NCI-H2081 (cell line): ENCODE measurements around the gene ZDHHC14.

Experiments used
- DNase-seq, 2 experiments: peaks; one replicate each; lab custom pipeline; 2025; lab: John Stamatoyannopoulos, UW

The ZDHHC14 gene

GRCh38 chr6:157534977-157535339 lies 154.0 kb downstream of the ZDHHC14 start:
- no peak for DNase-seq

DNA sequence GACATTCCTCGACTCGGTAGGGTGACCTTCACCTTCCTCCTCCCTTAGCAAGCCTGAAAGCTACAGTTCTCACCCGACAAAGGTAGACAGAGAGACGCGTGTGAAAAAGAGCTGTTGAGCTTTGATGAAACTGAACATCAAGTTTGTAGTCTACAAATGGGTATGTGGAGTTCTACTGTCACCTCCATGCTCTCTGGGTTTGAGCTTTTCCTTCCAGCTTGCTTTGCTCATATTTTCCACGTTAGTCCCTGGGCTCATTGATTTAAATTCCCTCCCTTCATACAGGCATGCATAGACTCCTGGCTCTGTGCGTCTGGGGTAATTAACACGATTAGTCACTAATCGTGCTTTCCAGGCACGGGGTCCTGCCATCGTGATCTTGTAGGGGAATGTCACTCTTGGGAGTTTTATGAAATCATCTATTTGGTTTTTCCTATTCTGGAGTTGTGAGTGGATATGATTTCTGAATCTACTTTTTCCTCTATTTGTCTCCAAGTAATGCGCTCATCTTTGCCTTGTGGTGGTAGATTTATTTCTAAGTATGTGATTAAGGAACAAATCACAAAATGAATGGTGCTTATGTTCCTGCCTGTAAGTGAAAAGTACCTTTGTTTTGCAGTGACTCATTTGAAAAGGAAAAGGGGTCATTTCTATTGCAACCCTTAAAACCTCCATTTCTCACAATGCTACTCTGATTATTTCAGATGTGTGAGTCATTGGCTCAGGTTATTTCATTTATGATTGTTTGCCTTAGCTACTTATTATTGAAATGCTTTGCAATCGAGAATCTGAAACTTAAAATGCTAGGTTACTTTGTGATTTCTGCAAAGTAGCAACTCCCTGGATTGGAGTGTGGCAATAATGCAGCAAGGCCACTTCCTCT lies 154.6 kb downstream of the ZDHHC14 start:
- DNase-seq = no peak

DNA sequence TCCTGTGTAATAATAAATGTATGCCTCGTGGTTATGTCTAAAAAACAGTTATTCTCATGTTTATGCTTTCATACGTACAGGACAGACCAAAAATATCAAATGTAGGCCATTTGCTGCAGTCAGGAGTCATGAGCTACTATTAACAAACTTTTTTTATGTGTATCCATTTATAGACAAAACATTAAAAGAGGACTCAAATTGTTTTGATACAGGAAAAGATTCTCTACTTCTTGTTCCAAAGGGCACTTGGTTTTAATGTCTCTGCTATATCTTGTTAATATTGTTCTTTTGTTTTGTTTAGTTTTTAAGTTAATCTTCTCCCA lies 155.2 kb downstream of the ZDHHC14 start:
- no peak for DNase-seq

GRCh38 chr6:157537556-157537955 lies 156.6 kb downstream of the ZDHHC14 start:
- DNase-seq = no peak

DNA sequence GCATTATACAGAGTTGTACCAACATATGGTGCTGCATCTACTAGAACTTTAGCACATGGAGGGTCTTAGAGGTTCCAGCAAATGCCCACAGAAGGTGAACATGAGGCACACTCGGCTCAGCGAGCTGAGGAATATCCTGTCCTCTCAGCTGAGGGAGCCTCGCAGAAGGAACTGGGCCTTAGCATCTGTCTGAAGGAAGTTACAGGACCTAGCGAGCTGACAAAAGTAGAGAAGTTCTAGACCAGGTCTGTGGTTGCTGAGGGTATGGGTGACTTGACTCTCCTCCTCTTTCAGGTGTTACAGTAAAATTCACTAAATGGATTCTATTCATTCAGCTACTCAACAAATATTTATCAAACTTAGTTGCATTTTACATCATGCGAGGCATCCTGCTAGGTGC lies 157.2 kb downstream of the ZDHHC14 start:
- no peak for DNase-seq

- DNase-seq = no peak
These were observed 157.7 kb downstream of the ZDHHC14 start for GRCh38 chr6:157538698-157539097.

DNA sequence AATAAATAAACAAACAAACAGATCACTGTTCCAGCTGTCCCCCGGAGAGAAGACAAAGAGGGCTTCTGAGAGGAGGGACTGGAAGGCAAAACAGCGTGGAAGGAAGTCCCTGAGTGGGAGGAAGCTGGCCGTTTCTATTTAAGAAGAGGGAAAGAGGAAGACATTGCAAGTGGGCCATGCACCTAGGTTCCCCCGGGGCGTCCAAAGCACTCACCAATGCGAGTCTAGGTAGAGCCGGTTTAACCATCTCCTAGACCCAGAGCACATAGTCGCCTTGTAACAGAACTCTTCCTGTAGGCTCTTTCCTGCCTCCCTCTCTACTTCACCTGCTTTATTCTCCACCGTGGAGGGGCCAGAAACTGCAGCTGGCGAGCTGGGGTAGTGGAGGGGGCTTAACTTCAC lies 158.4 kb downstream of the ZDHHC14 start:
- DNase-seq = no peak

GRCh38 chr6:157539900-157540752 lies 159.1 kb downstream of the ZDHHC14 start:
- DNase-seq = no peak

- no peak for DNase-seq
These were observed 160.8 kb downstream of the ZDHHC14 start for GRCh38 chr6:157541618-157542413.

- no peak for DNase-seq
These were observed 161.6 kb downstream of the ZDHHC14 start for GRCh38 chr6:157542414-157543160.

DNA sequence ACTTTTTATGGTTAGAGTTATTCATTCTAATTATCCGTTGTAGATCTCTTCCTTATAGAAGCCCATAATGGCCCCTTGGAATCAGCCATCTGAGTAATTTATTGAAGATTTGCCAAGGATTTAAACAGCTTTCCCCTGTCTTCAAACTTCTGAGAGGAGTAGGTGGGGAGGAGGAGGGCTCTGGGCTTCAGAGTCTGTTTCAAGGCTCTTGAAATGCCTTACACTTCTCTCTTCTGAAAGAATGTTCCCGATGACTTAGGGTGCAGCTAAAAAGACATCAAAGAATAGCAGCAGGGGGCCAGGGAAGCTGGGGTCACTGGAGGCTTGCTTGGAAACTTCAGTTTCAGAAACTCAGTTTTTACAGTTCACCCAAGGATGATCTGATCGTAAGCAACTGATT lies 165.3 kb downstream of the ZDHHC14 start:
- DNase-seq = no peak

DNA sequence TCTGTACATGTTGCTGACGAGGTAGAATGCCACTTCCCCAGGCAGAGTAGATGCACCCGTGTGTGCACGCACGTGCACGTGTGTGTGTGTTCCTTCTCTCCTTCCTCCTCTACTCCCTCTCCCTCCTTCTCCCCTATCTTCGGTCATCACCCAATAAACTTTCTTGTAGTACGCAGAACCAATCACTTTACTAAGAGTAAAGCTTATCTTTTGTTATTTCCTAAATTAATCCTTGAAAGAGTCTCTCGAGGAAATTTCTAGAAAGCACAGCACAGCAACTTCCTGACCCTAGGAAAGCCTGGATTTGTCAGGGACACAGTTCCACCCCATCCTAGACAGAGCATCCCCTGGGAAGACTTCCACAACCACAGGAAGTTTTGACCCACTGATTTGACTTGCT lies 166.1 kb downstream of the ZDHHC14 start:
- DNase-seq = no peak

DNA sequence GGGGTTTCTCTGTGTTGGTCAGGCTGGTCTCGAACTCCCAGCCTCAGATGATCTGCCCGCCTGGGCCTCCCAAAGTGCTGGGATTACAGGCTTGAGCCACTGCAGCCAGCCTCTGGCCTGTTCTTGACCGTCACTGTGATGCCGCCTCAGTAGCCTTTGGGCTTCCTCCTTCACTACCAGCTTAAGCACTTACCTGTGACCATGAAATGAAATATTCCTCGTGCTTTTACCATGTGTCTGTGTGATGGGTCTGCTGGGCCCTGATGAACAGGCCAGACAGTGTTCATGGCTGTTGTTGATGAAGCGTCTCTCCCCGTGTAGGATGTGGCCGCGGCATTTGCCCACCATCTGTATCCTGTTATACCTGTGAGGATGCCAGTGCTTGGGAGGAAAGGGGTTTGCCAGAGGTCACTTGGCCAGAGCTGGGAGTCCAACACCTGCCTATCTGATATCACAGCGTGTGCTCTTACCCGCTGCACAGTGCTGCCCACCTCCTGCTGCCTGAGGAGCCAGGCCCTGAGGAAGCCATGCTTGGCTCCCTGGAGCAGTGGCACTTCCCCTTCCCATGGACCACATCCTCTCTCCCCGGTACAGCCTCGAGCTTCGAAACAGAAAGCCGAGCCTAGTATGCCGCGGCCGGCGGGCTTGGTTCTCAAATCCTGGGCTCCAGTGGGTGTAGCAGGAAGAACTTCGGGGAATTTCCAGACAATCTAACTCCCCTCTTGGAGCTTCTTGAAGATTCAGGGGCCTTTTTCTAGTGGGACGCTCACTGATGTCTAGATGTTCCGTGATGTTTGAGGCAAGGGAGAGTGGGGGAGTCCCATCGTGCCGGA lies 167.9 kb downstream of the ZDHHC14 start:
- DNase-seq = no peak

- DNase-seq = no peak
These were observed 168.4 kb downstream of the ZDHHC14 start for GRCh38 chr6:157549468-157549745.

GRCh38 chr6:157550114-157550989 lies 169.4 kb downstream of the ZDHHC14 start:
- DNase-seq = no peak

DNA sequence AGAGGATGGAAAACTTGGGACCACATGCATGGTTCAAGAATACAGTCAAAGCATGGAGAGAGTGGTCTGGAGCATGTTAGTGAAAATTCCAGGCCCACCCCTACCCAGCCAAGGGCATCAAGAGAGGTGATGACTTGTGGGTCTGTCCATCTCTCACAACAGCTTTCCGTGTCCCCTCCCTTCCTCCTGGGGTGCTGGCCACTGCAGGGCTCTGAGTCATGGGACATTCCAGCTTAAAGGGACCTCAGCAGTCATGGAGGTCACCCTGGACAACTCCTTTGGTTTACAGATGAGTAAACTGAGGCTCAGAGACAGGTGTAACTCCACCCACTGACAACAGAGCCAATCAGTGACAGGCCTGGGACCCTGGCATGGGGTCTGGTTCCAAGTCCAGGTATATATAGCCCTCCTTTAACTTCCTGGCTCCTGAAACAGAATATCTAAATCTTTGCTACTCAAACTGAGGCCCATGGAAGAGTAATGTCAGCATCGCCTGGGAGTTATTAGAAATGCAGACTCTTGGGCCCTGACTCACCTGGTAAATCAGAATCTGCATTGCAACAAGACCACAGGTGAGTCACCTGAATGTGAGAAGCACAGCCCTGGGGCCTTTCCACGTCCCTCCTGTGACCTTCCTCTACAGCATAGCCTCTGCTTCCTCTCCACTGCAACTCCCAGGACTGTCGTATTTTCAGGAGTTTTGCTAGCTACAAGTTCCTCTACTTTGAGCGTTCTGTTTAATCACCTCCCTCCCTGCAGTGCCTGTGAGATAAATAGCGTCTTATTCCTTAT lies 170.2 kb downstream of the ZDHHC14 start:
- DNase-seq = no peak

DNA sequence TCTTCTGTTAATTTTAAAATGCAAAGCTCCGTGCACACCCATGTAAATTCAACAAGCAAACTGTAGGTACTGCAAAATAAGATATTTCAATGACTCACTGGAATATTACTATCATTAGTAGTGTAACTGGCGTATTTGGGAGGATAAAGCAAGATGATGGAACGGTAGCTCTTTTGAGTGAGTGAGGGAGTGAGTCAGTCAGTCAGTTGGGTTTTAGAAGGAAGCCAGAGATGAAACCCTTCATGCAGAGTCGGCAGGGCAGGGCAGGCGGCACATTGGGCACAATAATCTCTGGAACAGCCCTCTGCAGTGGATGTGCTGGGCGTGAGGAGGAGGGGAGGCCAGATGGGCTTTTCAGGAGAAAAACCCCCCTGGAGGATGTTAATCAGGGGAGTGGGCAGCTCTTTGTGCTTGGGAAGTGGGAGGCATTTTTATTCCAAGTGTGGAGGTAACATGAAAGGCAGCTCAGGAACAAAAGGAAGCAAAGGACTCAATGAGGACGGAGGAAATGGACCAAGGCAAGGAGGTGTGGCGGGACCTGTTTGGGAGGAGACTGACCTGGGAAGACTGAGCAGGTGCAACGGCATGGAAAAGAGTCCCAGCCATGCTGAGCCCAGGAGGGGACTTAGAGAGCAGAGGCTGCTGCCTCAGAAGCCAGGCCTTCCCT lies 171.2 kb downstream of the ZDHHC14 start:
- no peak for DNase-seq

DNA sequence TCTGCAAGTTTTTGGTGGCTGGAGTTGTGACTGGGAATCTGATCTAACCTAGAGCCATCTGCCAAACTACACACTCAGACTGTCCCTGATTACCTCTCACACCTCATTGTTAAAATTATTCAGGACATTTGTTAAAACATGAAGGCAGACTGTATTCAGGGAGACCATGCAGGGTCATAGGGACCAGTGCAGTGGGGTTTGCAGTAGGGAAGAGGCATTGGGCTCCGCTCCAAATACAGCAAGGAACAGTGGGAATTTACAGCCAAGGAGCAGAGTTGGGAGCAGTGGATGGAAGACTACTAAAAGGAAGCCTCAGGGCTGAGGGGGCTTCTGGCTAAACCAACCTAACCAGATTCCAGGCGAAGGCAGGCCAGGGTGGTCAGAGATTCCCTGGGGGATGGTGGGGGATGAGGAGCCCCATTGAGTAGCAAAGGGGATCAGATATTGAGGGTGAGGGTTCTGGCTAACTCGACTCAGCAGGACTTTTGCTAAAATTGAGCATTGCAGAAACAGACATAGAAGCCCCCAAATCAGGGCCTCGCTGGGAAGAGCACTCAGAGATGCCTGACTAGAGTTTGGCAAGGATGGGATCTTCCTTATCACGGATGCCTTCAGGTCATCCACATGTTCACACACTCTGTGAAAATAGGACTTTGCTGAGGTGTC lies 172.0 kb downstream of the ZDHHC14 start:
- no peak for DNase-seq
